GM19455 (cell line): ENCODE measurements around the gene PRDM11.

Experiments
- ATAC-seq: cut with Tn5 transposase; IDR thresholded peaks from one replicate; pipeline ENCODE4 v1.9.1; 2021; ENCODE audit not compliant: unreplicated experiment

PRDM11 gene

GRCh38 chr11:45209000-45209879 is 62.8 kb downstream of the PRDM11 start:
- ATAC-seq = no peak

- ATAC-seq = no peak
Observed at GRCh38 chr11:45209891-45210699, 63.7 kb downstream of the PRDM11 start.

GRCh38 chr11:45210846-45211245 is 64.4 kb downstream of the PRDM11 start:
- ATAC-seq = no peak

GRCh38 chr11:45211732-45212131 is 65.3 kb downstream of the PRDM11 start:
- no peak for ATAC-seq

GRCh38 chr11:45212566-45213315 is 66.3 kb downstream of the PRDM11 start:
- ATAC-seq = no peak

GRCh38 chr11:45213316-45213665 is 66.9 kb downstream of the PRDM11 start:
- no peak for ATAC-seq

GRCh38 chr11:45213717-45214116 is 67.3 kb downstream of the PRDM11 start:
- ATAC-seq = no peak

- no peak for ATAC-seq
Observed at GRCh38 chr11:45215098-45215865, 68.8 kb downstream of the PRDM11 start.

GRCh38 chr11:45216031-45216430 is 69.6 kb downstream of the PRDM11 start:
- ATAC-seq = no peak

GRCh38 chr11:45216901-45217300 is 70.5 kb downstream of the PRDM11 start:
- ATAC-seq = no peak

GRCh38 chr11:45217991-45218390 is 71.6 kb downstream of the PRDM11 start:
- ATAC-seq = no peak

- ATAC-seq = no peak
Observed at GRCh38 chr11:45218705-45219104, 72.3 kb downstream of the PRDM11 start.

- no peak for ATAC-seq
Observed at GRCh38 chr11:45219411-45219810, 73.0 kb downstream of the PRDM11 start.

- no peak for ATAC-seq
Observed at GRCh38 chr11:45223496-45223895, 77.1 kb downstream of the PRDM11 start.

- no peak for ATAC-seq
Observed at GRCh38 chr11:45224766-45225165, 78.3 kb downstream of the PRDM11 start.

GRCh38 chr11:45225277-45225676 is 78.8 kb downstream of the PRDM11 start:
- ATAC-seq = no peak

GRCh38 chr11:45225961-45226871 is 79.8 kb downstream of the PRDM11 start:
- no peak for ATAC-seq

GRCh38 chr11:45226901-45227300 is 80.5 kb downstream of the PRDM11 start:
- no peak for ATAC-seq

- ATAC-seq = no peak
Observed at GRCh38 chr11:45227836-45228235, 81.4 kb downstream of the PRDM11 start.
